ENCODE data around the gene MPO. TPM values are rescaled to one million over a fixed set of nuclear protein-coding genes. Genes with fewer than 3 reads are reported as not detected.

Gene MPO
- total RNA-seq, 6 experiments from 2014 or later, result 0.26 to 4.2 (median 1.9) TPM; not detected in 2

- WGBS (ENCODE audit: insufficient coverage, low coverage, low lambda C conversion rate, missing lambda C conversion rate), result 20% methylated on average over 1 of the region's 23 CpGs
These were observed 30.0 kb upstream of the MPO start for GRCh38 chr17:58310511-58311428.

GRCh38 chr17:58309918-58310259 is 29.2 kb upstream of the MPO start:
- H3K36me3 ChIP-seq, result no peaks in the 10 kb centered on the region
- no peaks in the 10 kb centered on the region for H3K9me3 ChIP-seq
- DNase-seq (peak in 1 of 3 donors; percentile 23), ATAC-seq (no peak)
- H3K4me3 ChIP-seq, result no peak overlapping the region
- no peak for TF ChIP-seq POLR2A (IDR thresholded peaks at IDR 0.05)
- TF ChIP-seq, protein P1, sequence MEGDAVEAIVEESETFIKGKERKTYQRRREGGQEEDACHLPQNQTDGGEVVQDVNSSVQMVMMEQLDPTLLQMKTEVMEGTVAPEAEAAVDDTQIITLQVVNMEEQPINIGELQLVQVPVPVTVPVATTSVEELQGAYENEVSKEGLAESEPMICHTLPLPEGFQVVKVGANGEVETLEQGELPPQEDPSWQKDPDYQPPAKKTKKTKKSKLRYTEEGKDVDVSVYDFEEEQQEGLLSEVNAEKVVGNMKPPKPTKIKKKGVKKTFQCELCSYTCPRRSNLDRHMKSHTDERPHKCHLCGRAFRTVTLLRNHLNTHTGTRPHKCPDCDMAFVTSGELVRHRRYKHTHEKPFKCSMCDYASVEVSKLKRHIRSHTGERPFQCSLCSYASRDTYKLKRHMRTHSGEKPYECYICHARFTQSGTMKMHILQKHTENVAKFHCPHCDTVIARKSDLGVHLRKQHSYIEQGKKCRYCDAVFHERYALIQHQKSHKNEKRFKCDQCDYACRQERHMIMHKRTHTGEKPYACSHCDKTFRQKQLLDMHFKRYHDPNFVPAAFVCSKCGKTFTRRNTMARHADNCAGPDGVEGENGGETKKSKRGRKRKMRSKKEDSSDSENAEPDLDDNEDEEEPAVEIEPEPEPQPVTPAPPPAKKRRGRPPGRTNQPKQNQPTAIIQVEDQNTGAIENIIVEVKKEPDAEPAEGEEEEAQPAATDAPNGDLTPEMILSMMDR (IDR thresholded peaks at IDR 0.05), result no peak
- WGBS (ENCODE audit: insufficient coverage, low coverage, low lambda C conversion rate, missing lambda C conversion rate), result 60% methylated on average over 2 of the region's 5 CpGs
- no peaks in the 10 kb centered on the region for H3K4me1 ChIP-seq
- H3K27ac ChIP-seq, result no peak overlapping the region
- intact Hi-C loops (cut with DNase I), result no loop called here
- no peaks in the 10 kb centered on the region for H3K27me3 ChIP-seq

More at GRCh38 chr17:58310511-58311428, 30.0 kb upstream of the MPO start:
- no peaks in the 10 kb centered on the region for H3K36me3 ChIP-seq
- no peak overlapping the region for H3K4me3 ChIP-seq
- no peaks in the 10 kb centered on the region for H3K9me3 ChIP-seq
- intact Hi-C loops (cut with DNase I), result no loop called here
- TF ChIP-seq POLR2A (IDR thresholded peaks at IDR 0.05), result no peak
- TF ChIP-seq, protein P1 (IDR thresholded peaks at IDR 0.05), result no peak
- no peaks in the 10 kb centered on the region for H3K27me3 ChIP-seq
- H3K4me1 ChIP-seq, result no peaks in the 10 kb centered on the region
- no peak overlapping the region for H3K27ac ChIP-seq
- ATAC-seq (no peak), DNase-seq (peak in 2 of 3 donors; percentile 42 to 43)

DNA sequence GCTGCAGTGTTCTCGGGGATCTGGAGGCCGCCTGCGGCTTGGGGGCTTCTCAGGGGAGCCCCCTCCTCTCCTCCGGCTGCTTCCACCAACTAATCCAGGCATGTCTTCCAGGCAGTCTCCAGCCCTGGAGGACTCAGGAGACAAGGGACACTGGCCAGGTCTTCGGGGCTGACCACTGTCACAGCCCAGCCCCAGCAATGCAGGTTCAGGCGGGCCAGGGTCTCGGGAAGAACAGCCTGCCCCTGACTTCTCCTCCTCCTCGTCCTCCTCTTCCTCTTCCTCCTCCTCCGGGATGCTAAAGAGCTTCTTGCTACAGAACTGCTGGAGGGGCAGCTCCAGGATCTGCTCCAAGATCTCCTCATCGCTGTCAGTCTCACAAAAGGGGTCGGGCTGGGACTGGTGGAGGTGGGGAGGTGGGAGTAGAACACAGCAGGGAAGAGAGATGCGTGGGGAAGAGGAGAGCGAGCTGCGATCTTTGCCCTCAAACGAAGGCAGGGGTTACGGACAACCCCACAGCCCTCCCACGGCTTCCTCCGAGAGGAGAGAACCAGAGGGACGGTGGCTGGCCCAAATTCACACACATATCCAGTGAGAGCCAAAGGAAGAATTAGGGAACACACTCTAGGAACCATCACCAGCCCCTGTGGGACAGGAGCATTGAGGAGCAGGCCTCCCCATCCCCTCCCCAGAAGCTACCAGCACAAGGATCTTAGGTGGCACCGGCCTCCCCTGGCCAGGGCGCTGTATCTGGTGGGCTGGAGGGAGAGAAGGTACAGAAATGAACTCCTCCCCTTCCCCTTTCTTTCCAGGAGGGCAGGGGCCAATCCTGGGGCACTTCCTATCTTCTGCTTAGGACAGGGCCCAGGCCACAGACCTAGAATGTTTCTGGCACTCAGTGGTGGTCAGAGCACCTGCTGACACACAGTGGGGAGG is 28.5 kb upstream of the MPO start:
- no peaks in the 10 kb centered on the region for H3K36me3 ChIP-seq
- no peak overlapping the region for H3K27ac ChIP-seq
- 74% methylated on average over 8 of the region's 21 CpGs for WGBS (ENCODE audit: insufficient coverage, low coverage, low lambda C conversion rate, missing lambda C conversion rate)
- no peaks in the 10 kb centered on the region for H3K4me1 ChIP-seq
- intact Hi-C loops (cut with DNase I), result no loop called here
- no peaks in the 10 kb centered on the region for H3K9me3 ChIP-seq
- ATAC-seq, result no peak
- no peak overlapping the region for H3K4me3 ChIP-seq
- TF ChIP-seq, protein P1 (IDR thresholded peaks at IDR 0.05), result no peak
- no peak for TF ChIP-seq POLR2A (IDR thresholded peaks at IDR 0.05)
- H3K27me3 ChIP-seq, result no peaks in the 10 kb centered on the region
- DNase-seq, result peak in 1 of 3 donors; percentile 38

DNA sequence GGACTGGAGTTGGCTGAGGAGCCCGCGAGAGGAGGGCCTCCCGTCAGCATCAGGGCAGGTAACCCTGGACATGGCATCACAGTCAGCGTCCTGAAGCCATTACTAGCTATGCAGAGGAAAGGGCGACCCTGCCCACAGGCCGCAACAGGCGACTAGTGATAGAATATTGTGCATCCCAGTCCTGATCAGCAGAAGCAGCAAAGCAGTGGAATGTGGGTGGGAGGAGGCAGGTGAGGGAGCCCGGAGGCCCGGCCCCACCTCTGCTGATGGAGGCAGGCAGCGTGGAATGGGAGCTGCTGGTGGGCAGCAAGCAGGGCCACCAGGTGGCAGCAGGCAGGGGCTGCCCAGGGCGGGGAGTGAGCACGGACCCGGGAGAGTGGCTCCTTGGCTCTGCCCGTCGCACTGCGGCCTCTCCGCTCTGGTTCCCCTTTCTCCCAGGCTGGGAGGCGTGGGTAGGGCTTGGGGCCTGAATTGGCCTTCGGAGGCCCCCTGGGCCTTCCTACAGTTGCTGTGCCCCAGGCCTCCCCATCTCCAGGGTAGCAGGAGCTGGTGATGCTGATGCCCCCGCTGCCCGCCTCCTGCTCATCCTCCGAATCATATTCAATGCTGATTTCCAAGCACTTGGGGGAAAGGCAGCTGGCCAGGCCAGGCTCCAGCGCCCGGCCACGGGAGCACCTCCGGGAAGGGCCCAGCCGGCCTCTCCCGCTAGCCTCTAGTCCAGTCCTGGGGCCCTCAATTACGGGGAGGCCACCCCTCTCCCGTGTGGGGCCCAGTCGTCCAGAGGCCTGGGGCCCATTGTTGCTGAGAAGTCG is 27.6 kb upstream of the MPO start:
- WGBS (ENCODE audit: insufficient coverage, low coverage, low lambda C conversion rate, missing lambda C conversion rate), result 80% methylated on average over 1 of the region's 32 CpGs
- intact Hi-C loops (cut with DNase I), result no loop called here

More for the DNA sequence above, 27.6 kb upstream of the MPO start:
- TF ChIP-seq, protein P1 (IDR thresholded peaks at IDR 0.05), result peak in 3 of 4 donors; percentile 6 to 32 (median 15)
- no peak for TF ChIP-seq POLR2A (IDR thresholded peaks at IDR 0.05)
- Histone ChIP-seq H3K4me3 (no peak overlapping the region), H3K27ac (no peak overlapping the region), H3K9me3 (no peaks in the 10 kb centered on the region), H3K27me3 (no peaks in the 10 kb centered on the region), H3K4me1 (no peaks in the 10 kb centered on the region), H3K36me3 (no peaks in the 10 kb centered on the region)
- DNase-seq (peak in 2 of 3 donors; percentile 42 to 58), ATAC-seq (peak; percentile 6 to 33 (median 22))
